ENCODE measurements around the gene MOCOS.
"Not testable (repeated sequence)": the region's sequence is repeated elsewhere in the genome, so short reads cannot be mapped to it uniquely, and the experiment has no call there.

MOCOS gene

GRCh38 chr18:36203360-36203895 is 16.1 kb downstream of the MOCOS start:
- DNase-seq: no peak

GRCh38 chr18:36205166-36205565 is 17.9 kb downstream of the MOCOS start:
- no peak for DNase-seq

GRCh38 chr18:36207303-36207702 is 20.0 kb downstream of the MOCOS start:
- DNase-seq: no peak

GRCh38 chr18:36207969-36208368 is 20.7 kb downstream of the MOCOS start:
- not testable (repeated sequence) for DNase-seq

- no peak for DNase-seq
Observed at GRCh38 chr18:36211612-36212065, 24.3 kb downstream of the MOCOS start.

- DNase-seq: no peak
Observed at GRCh38 chr18:36212301-36213171, 25.2 kb downstream of the MOCOS start.

GRCh38 chr18:36214811-36215210 is 27.5 kb downstream of the MOCOS start:
- DNase-seq: no peak

GRCh38 chr18:36215577-36215976 is 28.3 kb downstream of the MOCOS start:
- DNase-seq: no peak

GRCh38 chr18:36217348-36217747 is 30.1 kb downstream of the MOCOS start:
- no peak for DNase-seq

- DNase-seq: no peak
Observed at GRCh38 chr18:36229188-36229587, 41.9 kb downstream of the MOCOS start.

- not testable (repeated sequence) for DNase-seq
Observed at GRCh38 chr18:36240510-36240909, 53.2 kb downstream of the MOCOS start.

GRCh38 chr18:36241831-36242230 is 54.5 kb downstream of the MOCOS start:
- DNase-seq: no peak

GRCh38 chr18:36247036-36247435 is 59.7 kb downstream of the MOCOS start:
- DNase-seq: no peak

GRCh38 chr18:36249392-36249791 is 62.1 kb downstream of the MOCOS start:
- DNase-seq: no peak

- DNase-seq: no peak
Observed at GRCh38 chr18:36250827-36251226, 63.5 kb downstream of the MOCOS start.

- DNase-seq: no peak
Observed at GRCh38 chr18:36255072-36255698, 67.9 kb downstream of the MOCOS start.

GRCh38 chr18:36256094-36256493 is 68.8 kb downstream of the MOCOS start:
- DNase-seq: no peak

- DNase-seq: no peak
Observed at GRCh38 chr18:36262971-36263370, 75.7 kb downstream of the MOCOS start.

GRCh38 chr18:36264283-36264682 is 77.0 kb downstream of the MOCOS start:
- DNase-seq: no peak

- no peak for DNase-seq
Observed at GRCh38 chr18:36265015-36265414, 77.7 kb downstream of the MOCOS start.

- no peak for DNase-seq
Observed at GRCh38 chr18:36269157-36269556, 81.9 kb downstream of the MOCOS start.

- DNase-seq: no peak
Observed at GRCh38 chr18:36271153-36271552, 83.9 kb downstream of the MOCOS start.

- DNase-seq: no peak
Observed at GRCh38 chr18:36273347-36273746, 86.0 kb downstream of the MOCOS start.

- no peak for DNase-seq
Observed at GRCh38 chr18:36274083-36274715, 86.9 kb downstream of the MOCOS start.

Data from GF-D8 (cell line).